ENCODE measurements around the gene PHLDA3. TPM values are rescaled to one million over a fixed set of nuclear protein-coding genes. Genes with fewer than 3 reads are reported as not detected.
A peak's percentile ranks its signal among the peaks of the same experiment; 100 is the strongest.

The PHLDA3 gene
- total RNA-seq, 4 donors from 2014 or later, result 17.2 to 33.3 (median 21.6) TPM

DNA sequence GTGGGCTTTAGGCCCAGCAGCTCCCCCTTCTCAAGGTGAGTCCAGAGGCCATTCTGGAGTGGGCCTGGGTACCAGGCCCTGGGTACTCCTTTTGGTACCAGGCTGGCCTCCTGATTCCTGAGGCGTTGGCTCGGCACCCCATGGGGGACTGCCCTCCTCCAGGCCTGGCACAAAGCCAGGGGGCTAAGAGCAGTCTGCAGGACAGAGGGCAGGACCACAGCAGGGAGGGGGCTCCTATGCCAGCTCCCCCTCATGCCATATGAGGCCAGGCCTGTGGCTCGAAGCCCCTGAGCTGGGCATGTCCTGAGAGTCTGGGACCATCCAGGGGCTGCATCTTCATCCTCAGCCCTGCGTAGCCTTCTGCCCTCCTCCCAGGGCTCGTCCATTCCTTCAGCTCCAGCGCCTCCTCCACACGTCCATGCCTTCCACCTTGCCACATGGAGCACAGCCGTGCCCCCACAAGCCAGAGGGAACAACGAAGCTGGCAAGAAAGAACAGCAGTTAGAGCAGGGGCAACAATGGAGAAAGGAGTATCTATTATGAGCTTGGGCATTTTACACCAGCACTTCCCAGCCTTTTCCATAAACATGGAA lies 3.2 kb downstream of the PHLDA3 start:
- Histone ChIP-seq H3K27ac (peak overlapping the region in 1 of 3 donors; percentile 47), H3K4me1 (peaks cover 0 to 49% of the 10 kb centered on the region in 2 donors), H3K4me3 (replicated peaks in 1 of 3) (no peak overlapping the region), H3K27me3 (no peaks in the 10 kb centered on the region), H3K9me3 (no peaks in the 10 kb centered on the region), H3K36me3 (peaks cover 0 to 10% of the 10 kb centered on the region in 2 donors)
- DNase-seq, result no peak
- TF ChIP-seq, protein P1, sequence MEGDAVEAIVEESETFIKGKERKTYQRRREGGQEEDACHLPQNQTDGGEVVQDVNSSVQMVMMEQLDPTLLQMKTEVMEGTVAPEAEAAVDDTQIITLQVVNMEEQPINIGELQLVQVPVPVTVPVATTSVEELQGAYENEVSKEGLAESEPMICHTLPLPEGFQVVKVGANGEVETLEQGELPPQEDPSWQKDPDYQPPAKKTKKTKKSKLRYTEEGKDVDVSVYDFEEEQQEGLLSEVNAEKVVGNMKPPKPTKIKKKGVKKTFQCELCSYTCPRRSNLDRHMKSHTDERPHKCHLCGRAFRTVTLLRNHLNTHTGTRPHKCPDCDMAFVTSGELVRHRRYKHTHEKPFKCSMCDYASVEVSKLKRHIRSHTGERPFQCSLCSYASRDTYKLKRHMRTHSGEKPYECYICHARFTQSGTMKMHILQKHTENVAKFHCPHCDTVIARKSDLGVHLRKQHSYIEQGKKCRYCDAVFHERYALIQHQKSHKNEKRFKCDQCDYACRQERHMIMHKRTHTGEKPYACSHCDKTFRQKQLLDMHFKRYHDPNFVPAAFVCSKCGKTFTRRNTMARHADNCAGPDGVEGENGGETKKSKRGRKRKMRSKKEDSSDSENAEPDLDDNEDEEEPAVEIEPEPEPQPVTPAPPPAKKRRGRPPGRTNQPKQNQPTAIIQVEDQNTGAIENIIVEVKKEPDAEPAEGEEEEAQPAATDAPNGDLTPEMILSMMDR (IDR thresholded peaks at IDR 0.05), result no peak
- TF ChIP-seq POLR2A (IDR thresholded peaks at IDR 0.05), result no peak
- 93 to 96% methylated on average over 3 to 9 of the region's 9 CpGs for WGBS, 2 donors
- intact Hi-C loops (cut with DNase I), result no loop called here

DNA sequence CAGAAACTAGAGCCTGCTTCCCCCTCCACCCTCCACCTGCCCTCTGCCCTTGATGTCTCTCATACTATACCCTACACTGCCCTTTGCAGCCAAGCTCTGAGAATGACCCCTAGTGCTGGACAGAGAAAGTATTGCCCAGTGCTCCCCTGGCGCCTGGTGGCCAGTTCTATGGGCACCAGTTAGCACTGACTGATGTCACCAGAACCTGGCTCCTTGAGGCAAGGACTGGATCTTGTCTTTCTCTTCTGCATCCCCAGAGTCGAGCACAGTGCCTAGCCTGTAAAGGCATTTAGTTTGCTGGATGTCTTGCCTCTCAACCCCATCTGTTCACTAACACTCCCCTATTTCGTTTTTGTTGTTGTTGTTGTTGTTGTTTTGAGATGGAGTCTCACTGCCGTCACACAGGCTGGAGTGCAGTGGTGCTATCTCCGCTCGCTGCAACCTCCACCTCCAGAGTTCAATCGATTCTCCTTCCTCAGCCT lies 5.9 kb downstream of the PHLDA3 start:
- peaks cover 0 to 48% of the 10 kb centered on the region in 2 donors for H3K4me1 ChIP-seq
- intact Hi-C loops (cut with DNase I), result no loop called here

DNA sequence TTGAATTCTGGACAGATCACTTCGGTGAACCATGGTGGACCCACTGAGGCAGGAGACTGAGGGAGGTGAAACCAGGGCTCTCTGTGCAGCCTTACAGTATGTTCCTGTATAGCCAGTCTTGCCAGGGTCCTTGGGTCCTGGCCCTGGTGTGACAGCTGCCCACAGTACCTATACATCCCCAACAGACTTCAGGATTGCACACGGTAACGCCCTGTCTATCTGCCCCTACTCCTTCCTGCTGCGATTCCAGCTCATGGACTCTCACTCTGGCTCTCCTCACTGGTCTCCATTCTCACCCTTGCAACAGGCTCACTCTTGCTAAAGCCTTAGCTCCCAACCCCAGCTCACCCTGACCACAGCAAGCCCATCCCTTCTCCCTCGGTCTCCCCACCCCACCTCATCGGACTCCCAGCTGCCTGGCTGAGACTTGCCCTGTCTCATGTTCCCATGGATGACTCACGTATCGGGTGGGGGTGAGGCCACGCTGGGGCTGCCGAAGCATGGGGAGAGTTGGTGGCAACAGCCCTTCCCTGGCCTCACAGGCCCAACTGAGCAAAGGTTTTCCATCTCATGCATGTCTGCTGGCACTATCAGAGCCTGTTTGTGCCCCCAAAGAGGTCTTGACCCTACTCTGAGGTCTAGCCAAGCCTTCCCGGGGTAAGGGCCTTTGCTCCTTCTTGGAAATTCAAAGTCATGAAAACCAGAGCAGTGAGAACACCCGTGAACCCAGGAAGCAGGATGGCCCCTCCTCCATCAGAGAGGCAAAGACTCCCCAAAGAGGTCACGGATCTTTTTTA lies 7.1 kb downstream of the PHLDA3 start:
- Histone ChIP-seq H3K27ac (peak overlapping the region; percentile 46 to 73 (median 62)), H3K36me3 (peaks cover 0 to 10% of the 10 kb centered on the region in 2 donors), H3K9me3 (no peaks in the 10 kb centered on the region), H3K27me3 (no peaks in the 10 kb centered on the region), H3K4me1 (peaks cover 0 to 52% of the 10 kb centered on the region in 2 donors), H3K4me3 (replicated peaks in 1 of 3) (no peak overlapping the region)
- intact Hi-C loops (cut with DNase I), result no loop called here
- no peak for TF ChIP-seq POLR2A (IDR thresholded peaks at IDR 0.05)
- TF ChIP-seq, protein P1 (IDR thresholded peaks at IDR 0.05), result no peak
- WGBS, 2 donors, result 82 to 84% methylated on average over 12 to 13 of the region's 13 CpGs
- DNase-seq, result peak in 1 of 2 donors; percentile 34

More for the DNA sequence above, 5.9 kb downstream of the PHLDA3 start:
- WGBS, 2 donors, result 82 to 83% methylated on average over 7 of the region's 7 CpGs
- peak in 1 of 2 donors; percentile 28 for DNase-seq
- no peak overlapping the region for H3K4me3 ChIP-seq (replicated peaks in 1 of 3)
- H3K27ac ChIP-seq, result peak overlapping the region in 2 of 3 donors; percentile 33 to 73
- TF ChIP-seq POLR2A (IDR thresholded peaks at IDR 0.05), result no peak
- TF ChIP-seq, protein P1 (IDR thresholded peaks at IDR 0.05), result peak in 1 of 6 experiments; percentile 23
- H3K9me3 ChIP-seq, result no peaks in the 10 kb centered on the region
- peaks cover 0 to 10% of the 10 kb centered on the region in 2 donors for H3K36me3 ChIP-seq
- H3K27me3 ChIP-seq, result no peaks in the 10 kb centered on the region

DNA sequence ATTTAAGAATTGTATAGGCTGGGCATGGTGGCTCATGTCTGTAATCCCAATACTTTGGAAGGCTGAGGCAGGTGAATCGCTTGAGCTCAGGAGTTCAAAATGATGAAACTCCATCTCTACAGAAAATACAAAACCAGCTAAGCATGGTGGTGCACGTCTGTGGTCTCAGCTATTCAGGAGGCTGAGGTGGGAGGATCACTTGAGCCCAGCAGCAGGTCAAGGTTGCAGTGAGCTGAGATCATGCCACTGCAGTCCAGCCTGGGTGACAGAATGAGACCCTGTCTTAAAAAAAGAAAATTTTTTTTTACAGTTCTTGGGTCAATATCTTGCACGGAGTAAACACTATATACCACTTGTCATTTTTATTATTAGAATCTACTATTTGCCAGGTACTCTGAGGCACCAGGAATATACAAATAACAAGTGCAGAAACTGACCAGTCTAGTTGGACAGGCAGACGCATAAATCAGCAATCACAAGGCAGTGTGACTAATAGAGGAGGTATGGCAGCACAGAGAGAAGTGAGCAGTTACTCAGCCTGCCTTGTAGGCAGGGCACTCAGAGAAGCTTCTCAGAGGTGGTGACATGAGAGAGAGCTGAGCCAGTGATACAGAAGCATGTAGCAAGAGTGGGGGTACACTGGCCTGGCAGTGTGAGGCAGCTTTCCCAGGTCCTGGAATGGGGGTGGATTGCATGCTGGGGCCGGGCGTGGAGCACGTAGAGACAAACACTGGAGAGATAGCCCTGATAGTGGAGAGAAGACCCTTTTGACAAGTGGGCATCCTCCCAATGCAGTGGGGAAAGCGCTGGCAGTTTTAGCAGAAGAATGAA lies 8.0 kb downstream of the PHLDA3 start:
- Histone ChIP-seq H3K4me3 (replicated peaks in 1 of 3) (no peak overlapping the region), H3K4me1 (peaks cover 2 to 54% of the 10 kb centered on the region in 2 donors), H3K36me3 (peaks cover 0 to 10% of the 10 kb centered on the region in 2 donors), H3K27ac (peak overlapping the region; percentile 46 to 73 (median 62)), H3K9me3 (no peaks in the 10 kb centered on the region), H3K27me3 (no peaks in the 10 kb centered on the region)
- 75 to 77% methylated on average over 8 of the region's 8 CpGs for WGBS, 2 donors
- intact Hi-C loops (cut with DNase I), result no loop called here
- no peak for TF ChIP-seq POLR2A (IDR thresholded peaks at IDR 0.05)
- peak; percentile 54 to 57 for DNase-seq

DNA sequence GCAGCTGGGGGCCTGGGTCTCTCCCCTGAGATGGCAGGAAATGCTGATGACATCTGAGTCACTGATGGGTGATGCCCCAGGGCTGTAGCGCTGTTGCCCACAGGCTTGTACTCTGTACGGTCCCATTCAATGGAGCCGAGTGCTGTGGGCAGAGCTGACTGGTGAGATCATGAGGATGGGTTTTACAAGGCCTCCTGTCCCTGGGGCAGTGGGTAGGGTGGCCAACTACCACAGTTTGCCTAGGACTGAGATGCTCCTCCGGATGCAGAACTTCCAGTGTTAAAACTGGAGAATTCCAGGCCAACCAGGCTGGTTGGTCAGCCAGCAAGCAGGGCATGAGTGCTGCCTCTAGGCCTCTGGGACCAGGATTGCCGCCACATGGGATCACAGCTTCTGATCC lies 9.2 kb downstream of the PHLDA3 start:
- peaks cover 0 to under 1% of the 10 kb centered on the region in 2 donors for H3K36me3 ChIP-seq
- intact Hi-C loops (cut with DNase I), result no loop called here
- H3K4me1 ChIP-seq, result peaks cover 2 to 63% of the 10 kb centered on the region in 2 donors
- no peaks in the 10 kb centered on the region for H3K9me3 ChIP-seq
- no peaks in the 10 kb centered on the region for H3K27me3 ChIP-seq
- no peak for DNase-seq
- no peak overlapping the region for H3K4me3 ChIP-seq (replicated peaks in 1 of 3)
- H3K27ac ChIP-seq, result peak overlapping the region in 1 of 3 donors; percentile 73
- TF ChIP-seq, protein P1 (IDR thresholded peaks at IDR 0.05), result no peak
- no peak for TF ChIP-seq POLR2A (IDR thresholded peaks at IDR 0.05)
- 92 to 96% methylated on average over 2 to 3 of the region's 5 CpGs for WGBS, 2 donors
